ACHN (cell line): ENCODE results near the gene LAIR2.
"Not testable (repeated sequence)": the region's sequence is repeated elsewhere in the genome, so short reads cannot be mapped to it uniquely, and the experiment has no call there.

Experiments used
- DNase-seq: peaks from one replicate; pipeline ENCODE4 v3.0.0-alpha.2; 2015
- in situ Hi-C: cut with HindIII; loops from 2 replicates; pipeline ENCODE4 v1.10.0; 2017; ENCODE audit warnings: low sequenced_read_pairs, low pct_ligation_motif_present, low pct_unique_long_range_greater_than_20kb

LAIR2 gene

DNA sequence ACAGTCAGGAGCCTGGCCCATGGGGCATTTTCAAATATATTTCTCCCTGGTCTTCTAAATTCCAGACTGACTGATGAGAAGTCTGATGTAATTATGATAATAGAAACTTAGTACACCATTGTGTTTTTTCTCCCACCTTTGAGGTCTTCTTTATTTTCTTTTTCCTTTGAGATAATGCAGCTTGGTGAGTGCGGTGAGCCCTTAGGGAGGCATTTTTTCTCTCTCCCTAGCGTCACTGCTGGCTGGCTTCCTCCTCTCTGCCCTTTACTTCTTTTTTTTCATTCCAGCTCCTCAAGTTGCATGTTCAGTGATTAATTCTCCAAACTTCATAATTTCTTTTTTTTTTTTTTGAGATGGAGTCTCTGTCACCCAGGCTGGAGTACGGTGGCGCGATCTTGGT is 16.8 kb upstream of the LAIR2 start:
- DNase-seq, result no peak

GRCh38 chr19:54489341-54489740 is 13.3 kb upstream of the LAIR2 start:
- no peak for DNase-seq
- in situ Hi-C loops, result no loop called here

More for the DNA sequence above, 16.8 kb upstream of the LAIR2 start:
- in situ Hi-C loops, result no loop called here

GRCh38 chr19:54489766-54490165 is 12.9 kb upstream of the LAIR2 start:
- in situ Hi-C loops, result no loop called here
- no peak for DNase-seq

DNA sequence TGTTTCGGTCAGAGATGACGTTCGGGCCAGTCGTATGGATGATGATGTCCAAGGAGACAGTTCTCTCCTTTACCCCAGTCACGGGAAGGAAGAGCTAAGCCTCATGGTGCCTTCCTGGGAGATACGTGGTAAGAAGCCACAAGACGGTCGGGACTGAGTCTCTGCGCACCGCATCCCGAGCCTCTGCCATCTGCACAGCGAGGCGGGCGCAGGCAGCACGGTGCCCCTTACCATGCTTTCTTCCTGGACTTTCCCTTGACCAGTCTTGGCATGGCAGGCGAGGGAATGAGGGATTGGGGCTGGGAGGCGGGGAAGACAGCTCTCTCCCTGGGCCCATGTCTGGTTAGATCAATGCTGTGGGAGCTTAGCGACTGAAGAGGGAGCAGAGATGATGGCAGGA is 10.1 kb upstream of the LAIR2 start:
- no peak for DNase-seq
- in situ Hi-C loops, result no loop called here

- DNase-seq, in situ Hi-C loops: not testable (repeated sequence)
Observed at GRCh38 chr19:54493056-54493455, 9.6 kb upstream of the LAIR2 start.

DNA sequence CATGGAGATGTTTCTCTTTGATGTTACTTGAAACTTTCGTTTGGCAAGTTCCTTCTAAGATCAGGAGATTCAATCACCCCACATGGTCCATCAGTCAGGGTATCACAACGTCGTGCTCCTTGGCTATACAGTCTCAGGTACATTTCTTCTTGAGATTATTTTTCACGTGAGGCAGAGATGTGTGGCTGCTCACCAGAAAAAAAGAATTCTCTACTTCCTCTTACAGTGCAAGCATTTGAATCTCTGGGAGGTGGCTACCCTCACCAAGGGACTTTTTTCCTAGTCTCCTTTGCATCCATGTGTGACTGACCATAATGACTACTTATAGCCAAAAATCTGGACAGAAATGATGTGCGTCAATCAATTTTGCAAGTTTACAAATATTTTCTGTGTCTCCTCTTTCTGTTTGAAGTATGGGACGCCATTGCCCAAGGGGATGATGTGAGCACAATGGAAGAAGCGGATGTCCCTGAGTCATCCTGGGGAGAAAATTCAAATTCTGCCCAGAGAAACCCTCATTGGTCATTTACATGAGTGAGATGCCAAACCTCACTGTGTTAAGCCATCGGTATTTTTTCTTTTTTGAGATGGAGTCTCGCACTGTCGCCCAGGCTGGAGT is 8.6 kb upstream of the LAIR2 start:
- in situ Hi-C loops, result no loop called here
- no peak for DNase-seq

GRCh38 chr19:54495284-54495683 is 7.3 kb upstream of the LAIR2 start:
- in situ Hi-C loops, DNase-seq: not testable (repeated sequence)

GRCh38 chr19:54497747-54498450 is 4.7 kb upstream of the LAIR2 start:
- DNase-seq, in situ Hi-C loops: not testable (repeated sequence)

GRCh38 chr19:54498451-54498772 is 4.2 kb upstream of the LAIR2 start:
- DNase-seq, in situ Hi-C loops: not testable (repeated sequence)

DNA sequence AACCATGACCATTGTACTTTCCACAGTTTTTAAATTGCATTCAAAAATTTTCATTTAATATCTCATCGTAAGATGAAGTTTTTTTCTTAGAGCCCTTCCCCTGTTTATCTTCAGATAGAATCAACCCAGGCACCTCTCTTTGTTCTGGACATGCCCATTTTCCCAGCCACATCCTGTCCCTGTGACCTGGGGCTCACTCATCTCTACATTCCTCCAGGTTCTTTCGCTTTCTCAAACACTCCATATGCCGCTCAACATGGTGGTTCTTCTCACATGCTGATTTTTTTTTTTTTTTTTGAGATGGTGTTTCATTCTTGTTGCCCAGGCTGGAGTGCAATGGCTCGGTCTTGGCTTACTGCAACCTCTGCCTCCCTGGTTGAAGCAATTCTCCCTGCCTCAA is 2.9 kb downstream of the LAIR2 start:
- DNase-seq, in situ Hi-C loops: not testable (repeated sequence)

- in situ Hi-C loops, result no loop called here
- DNase-seq, result no peak
Observed at GRCh38 chr19:54506079-54506478, 3.4 kb downstream of the LAIR2 start.

GRCh38 chr19:54507038-54507717 is 4.5 kb downstream of the LAIR2 start:
- in situ Hi-C loops, DNase-seq: not testable (repeated sequence)

- in situ Hi-C loops, result no loop called here
- no peak for DNase-seq
Observed at GRCh38 chr19:54507824-54508223, 5.2 kb downstream of the LAIR2 start.

GRCh38 chr19:54508487-54508886 is 5.9 kb downstream of the LAIR2 start:
- in situ Hi-C loops, DNase-seq: not testable (repeated sequence)

GRCh38 chr19:54509200-54509940 is 6.7 kb downstream of the LAIR2 start:
- in situ Hi-C loops, DNase-seq: not testable (repeated sequence)

DNA sequence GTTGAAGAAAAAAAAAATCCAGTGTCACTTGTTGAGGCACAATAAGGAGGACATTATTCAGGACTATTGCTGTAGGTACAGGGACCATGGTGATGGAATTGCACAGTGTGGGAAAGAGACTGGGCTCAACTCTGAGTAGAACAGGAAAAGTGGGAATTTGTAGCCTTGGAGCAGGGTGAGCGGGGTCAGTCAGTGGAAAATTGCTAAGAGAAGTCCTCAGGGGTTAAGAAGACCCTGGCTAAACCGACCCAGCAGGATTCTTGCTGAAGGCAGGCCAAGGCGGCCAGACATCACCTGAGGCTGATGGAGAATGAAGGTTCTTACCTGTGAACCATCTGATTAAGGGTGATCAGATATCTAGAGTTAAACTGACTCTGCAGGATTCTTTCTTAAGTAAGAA is 12.5 kb downstream of the LAIR2 start:
- in situ Hi-C loops, result no loop called here
- no peak for DNase-seq

DNA sequence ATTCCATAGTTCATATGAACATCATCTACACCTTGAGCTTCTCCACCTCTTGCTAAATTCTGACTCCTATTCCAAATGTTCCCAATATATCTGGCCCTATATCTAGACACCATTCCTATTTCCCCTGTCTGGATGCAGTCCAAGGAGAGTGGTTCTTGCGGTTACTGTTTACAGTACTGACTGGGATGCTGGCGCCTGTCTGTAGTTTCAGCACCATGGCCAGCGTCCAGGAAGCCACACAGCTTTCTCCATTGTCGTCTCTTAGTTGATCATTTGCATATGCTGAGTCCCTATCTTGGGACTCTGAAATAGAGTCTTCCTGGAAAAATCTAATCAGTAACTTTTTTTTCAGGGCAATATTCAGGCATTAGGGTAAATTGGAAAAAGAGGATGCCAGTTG is 14.9 kb downstream of the LAIR2 start:
- in situ Hi-C loops, result no loop called here
- peak; percentile 64 for DNase-seq

DNA sequence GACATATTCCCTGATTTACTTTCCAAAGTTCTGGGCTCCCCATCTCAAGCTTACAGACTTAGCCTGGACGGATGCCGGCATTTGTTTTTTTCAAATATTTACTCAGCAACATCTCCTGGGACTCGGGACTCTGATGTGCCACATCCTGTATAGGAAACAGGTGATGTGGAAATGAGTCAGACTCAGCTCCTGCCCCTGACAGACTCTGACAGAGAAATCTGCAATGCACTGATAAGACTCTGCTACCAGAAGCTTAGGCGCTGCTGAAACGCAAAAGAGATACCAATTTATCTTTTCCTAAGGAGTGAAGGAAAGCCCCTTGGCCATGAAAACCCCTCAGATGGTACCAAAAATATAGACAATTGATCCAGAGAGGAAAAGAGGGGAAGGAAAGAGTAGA is 16.2 kb downstream of the LAIR2 start:
- in situ Hi-C loops, result no loop called here
- no peak for DNase-seq
